Uterus (tissue), 4 donors: ENCODE measurements around the gene SLC6A19. TPM values are rescaled to one million over a fixed set of nuclear protein-coding genes. Genes with fewer than 3 reads are reported as not detected.

Experiments used
- DNase-seq, 2 donors: peaks; one replicate each; pipeline ENCODE4 v3.0.0-alpha.2; 2019 to 2020
- H3K27ac ChIP-seq, 2 donors: fragments of 200-600 bp; sonication (generic); 1 replicate in 1 of 2; 2 replicates in 1 of 2; pipeline ENCODE4 v1.5.1; 2016 to 2018
- H3K27me3 ChIP-seq, 2 donors: fragments of 200-600 bp; sonication (generic); one replicate each; pipeline ENCODE4 v1.5.1; 2018 to 2019; ENCODE audit warnings: control low read depth in 1 of 2
- H3K36me3 ChIP-seq, 2 donors: fragments of 200-600 bp; sonication (generic); one replicate each; pipeline ENCODE4 v1.5.1; 2019; ENCODE audit warnings: control low read depth in 1 of 2
- H3K4me1 ChIP-seq, 2 donors: fragments of 200-600 bp; sonication (generic); one replicate each; pipeline ENCODE4 v1.5.1; 2018 to 2019; ENCODE audit warnings: control low read depth in 1 of 2
- H3K4me3 ChIP-seq, 2 donors: fragments of 200-600 bp; sonication (generic); 1 replicate in 1 of 2; 2 replicates in 1 of 2; pipeline ENCODE4 v1.5.1; 2018 to 2019; ENCODE audit warnings: mild to moderate bottlenecking in 1 of 2
- H3K9me3 ChIP-seq, 2 donors: fragments of 200-600 bp; sonication (generic); one replicate each; pipeline ENCODE4 v1.5.1; 2019; ENCODE audit warnings: control low read depth in 1 of 2
- POLR2A ChIP-seq, 2 donors: fragments of 450-650 bp; IDR thresholded peaks; one replicate each; pipeline ENCODE4 v1.6.1; 2016; ENCODE audit warnings: antibody characterized with exemption in 2 of 2, mild to moderate bottlenecking in 1 of 2, moderate library complexity in 1 of 2
- intact Hi-C: fragments of 100-400 bp; cut with DNase I; formaldehyde crosslinking; loops from one replicate; pipeline ENCODE4 v1.15.1; 2023; ENCODE audit warnings: low total_unique reads
- total RNA-seq, 4 donors: library from RNA; depleted of rRNA in 3 of 4; stranded (reverse); fragments of >200 nt in 3 of 4; gene quantifications; one replicate each; pipeline versions ENCODE4 v1.1.0 to v1.2.4, GENCODE V29; 2014 to 2023
- TF ChIP-seq, protein P1 (sequence below), 4 experiments: fragments of 200-600 bp in 2 of 4; fragments of 450-650 bp in 2 of 4; sonication (generic) in 2 of 4; IDR thresholded peaks; one replicate each; pipeline ENCODE4 v1.5.1; 2016 to 2019; ENCODE audit warnings: antibody characterized with exemption in 4 of 4, mild to moderate bottlenecking in 2 of 4, moderate library complexity in 1 of 4
- donor health status: DM: yes; HTN: yes; CAD: no.

SLC6A19 gene
- total RNA-seq, 4 donors from 2014 or later, result under 0.01 TPM; not detected in 3

DNA sequence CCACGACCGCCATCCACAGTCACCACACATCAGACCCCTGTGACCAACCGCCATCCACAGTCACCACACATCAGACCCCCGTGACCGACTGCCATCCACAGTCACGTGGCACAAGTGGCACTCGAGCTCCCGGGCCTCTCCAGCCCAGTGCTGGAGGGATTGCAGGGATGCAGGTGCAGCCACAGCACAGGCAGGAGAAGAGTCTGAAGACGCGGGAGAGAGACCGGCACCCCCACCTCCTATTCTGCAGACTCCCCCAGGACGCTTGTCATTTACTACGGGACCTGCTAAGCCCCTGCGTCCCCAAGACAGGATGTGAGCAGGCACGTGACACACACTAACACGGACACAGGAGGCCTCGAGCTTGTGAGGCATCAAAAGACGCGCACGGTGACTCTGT, 72.3 kb downstream of the SLC6A19 start:
- intact Hi-C loops, result no loop called here
- Histone ChIP-seq H3K4me3 (no peak overlapping the region), H3K27ac (no peak overlapping the region), H3K4me1 (no peaks in the 10 kb centered on the region), H3K9me3 (no peaks in the 10 kb centered on the region), H3K27me3 (no peaks in the 10 kb centered on the region), H3K36me3 (no peaks in the 10 kb centered on the region)
- no peak for DNase-seq
- TF ChIP-seq, protein P1, sequence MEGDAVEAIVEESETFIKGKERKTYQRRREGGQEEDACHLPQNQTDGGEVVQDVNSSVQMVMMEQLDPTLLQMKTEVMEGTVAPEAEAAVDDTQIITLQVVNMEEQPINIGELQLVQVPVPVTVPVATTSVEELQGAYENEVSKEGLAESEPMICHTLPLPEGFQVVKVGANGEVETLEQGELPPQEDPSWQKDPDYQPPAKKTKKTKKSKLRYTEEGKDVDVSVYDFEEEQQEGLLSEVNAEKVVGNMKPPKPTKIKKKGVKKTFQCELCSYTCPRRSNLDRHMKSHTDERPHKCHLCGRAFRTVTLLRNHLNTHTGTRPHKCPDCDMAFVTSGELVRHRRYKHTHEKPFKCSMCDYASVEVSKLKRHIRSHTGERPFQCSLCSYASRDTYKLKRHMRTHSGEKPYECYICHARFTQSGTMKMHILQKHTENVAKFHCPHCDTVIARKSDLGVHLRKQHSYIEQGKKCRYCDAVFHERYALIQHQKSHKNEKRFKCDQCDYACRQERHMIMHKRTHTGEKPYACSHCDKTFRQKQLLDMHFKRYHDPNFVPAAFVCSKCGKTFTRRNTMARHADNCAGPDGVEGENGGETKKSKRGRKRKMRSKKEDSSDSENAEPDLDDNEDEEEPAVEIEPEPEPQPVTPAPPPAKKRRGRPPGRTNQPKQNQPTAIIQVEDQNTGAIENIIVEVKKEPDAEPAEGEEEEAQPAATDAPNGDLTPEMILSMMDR (IDR thresholded peaks at IDR 0.05), result no peak
- no peak for TF ChIP-seq POLR2A (IDR thresholded peaks at IDR 0.05)

DNA sequence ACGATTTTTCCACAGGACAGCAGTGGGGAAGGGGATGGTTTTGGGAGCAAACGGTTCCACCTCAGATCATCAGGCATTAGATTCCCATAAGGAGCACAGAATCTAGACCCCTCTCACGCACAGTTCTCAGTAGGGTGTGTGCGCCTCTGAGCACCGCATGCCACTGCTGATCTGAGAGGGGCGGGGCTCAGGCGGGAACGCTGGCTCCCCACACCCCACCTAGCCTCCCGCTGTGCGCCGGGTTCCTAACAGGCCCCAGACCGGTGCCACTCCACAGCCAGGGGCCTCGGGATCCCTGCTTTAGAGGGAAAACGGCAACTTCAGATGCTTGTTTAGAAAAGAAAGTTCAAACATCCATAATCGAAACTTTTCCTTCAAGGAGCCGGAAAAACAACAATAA, 73.1 kb downstream of the SLC6A19 start:
- H3K4me3 ChIP-seq, result no peak overlapping the region
- no peaks in the 10 kb centered on the region for H3K36me3 ChIP-seq
- DNase-seq, result no peak
- no peaks in the 10 kb centered on the region for H3K27me3 ChIP-seq
- no peak for TF ChIP-seq POLR2A (IDR thresholded peaks at IDR 0.05)
- TF ChIP-seq, protein P1 (IDR thresholded peaks at IDR 0.05), result no peak
- no peaks in the 10 kb centered on the region for H3K4me1 ChIP-seq
- no peak overlapping the region for H3K27ac ChIP-seq
- no peaks in the 10 kb centered on the region for H3K9me3 ChIP-seq
- intact Hi-C loops, result no loop called here

Other genes starting within 250 kb of the SLC6A19 start
- gene NKD2, start 192.8 kb upstream of the SLC6A19 start, total RNA-seq, result 10 to 100 TPM in 1 of 4 donors, 1 to 10 TPM in 1, not detected in 2; 2.5 to 11.1 TPM
- 10 to 100 TPM in 3 of 4 donors, 1 to 10 TPM in 1; 4.6 to 49.8 (median 15.8) TPM for gene SLC12A7, start 89.5 kb upstream of the SLC6A19 start, total RNA-seq
- gene SLC6A18, start 23.8 kb downstream of the SLC6A19 start, total RNA-seq, result not detected
- gene TERT, start 93.5 kb downstream of the SLC6A19 start, total RNA-seq, result under 1 TPM in 1 of 4 donors, not detected in 3; 0.26 TPM
- 10 to 100 TPM; 63.2 to 74.3 (median 71.1) TPM for gene CLPTM1L, start 143.5 kb downstream of the SLC6A19 start, total RNA-seq
- gene SLC6A3, start 243.8 kb downstream of the SLC6A19 start, total RNA-seq, result under 1 TPM in 2 of 4 donors, not detected in 2; 0.07 to 0.15 TPM